GM23338 (cell line): ENCODE data around the gene TCEAL6. TPM values are rescaled to one million over a fixed set of nuclear protein-coding genes. Genes with fewer than 3 reads are reported as not detected.

Experiments
- ATAC-seq: fragments of 200-7000 bp; cut with Tn5 transposase; 3 replicates; pipeline ENCODE4 v1.9.1; 2020
- DNase-seq: peaks from one replicate; pipeline ENCODE4 v3.0.0-alpha.2; 2015; ENCODE audit warnings: low spot score
- H2AFZ ChIP-seq: fragments of 200-600 bp; sonication (generic); 2 replicates; pipeline ENCODE4 v1.8.0; 2016; ENCODE audit warnings: antibody characterized with exemption, mild to moderate bottlenecking, moderate library complexity
- H3F3A ChIP-seq: fragments of 200-600 bp; sonication (generic); replicated peaks from 2 replicates; pipeline ENCODE4 v1.8.0; 2017; ENCODE audit warnings: antibody characterized with exemption, mixed run types, low read depth
- H3K27ac ChIP-seq: fragments of 200-600 bp; sonication (generic); 2 replicates; pipeline ENCODE4 v1.6.1; 2016; ENCODE audit warnings: low read depth
- H3K27me3 ChIP-seq: fragments of 200-600 bp; sonication (generic); 2 replicates; pipeline ENCODE4 v1.8.0; 2016; ENCODE audit warnings: mild to moderate bottlenecking, mixed run types, moderate library complexity; ENCODE audit not compliant: insufficient read depth
- H3K36me3 ChIP-seq: fragments of 200-600 bp; sonication (generic); 2 replicates; pipeline ENCODE4 v1.8.0; 2016; ENCODE audit warnings: mild to moderate bottlenecking; ENCODE audit not compliant: insufficient read depth
- H3K4me1 ChIP-seq: fragments of 200-600 bp; sonication (generic); 2 replicates; pipeline ENCODE4 v1.8.0; 2016; ENCODE audit warnings: mild to moderate bottlenecking, moderate library complexity; ENCODE audit not compliant: insufficient read depth
- H3K4me2 ChIP-seq: fragments of 200-600 bp; sonication (generic); 2 replicates; pipeline ENCODE4 v1.7.1; 2017; ENCODE audit warnings: mixed run types
- H3K4me3 ChIP-seq: fragments of 200-600 bp; sonication (generic); 2 replicates; pipeline ENCODE4 v1.6.1; 2016; ENCODE audit warnings: mixed run types
- H3K79me2 ChIP-seq: fragments of 200-600 bp; sonication (generic); replicated peaks from 2 replicates; pipeline ENCODE4 v1.8.0; 2017; ENCODE audit warnings: mild to moderate bottlenecking; ENCODE audit not compliant: insufficient read depth
- H3K9me2 ChIP-seq: fragments of 200-600 bp; sonication (generic); 2 replicates; pipeline ENCODE4 v1.8.0; 2017; ENCODE audit not compliant: insufficient read depth
- H4K20me1 ChIP-seq: fragments of 200-600 bp; sonication (generic); replicated peaks from 2 replicates; pipeline ENCODE4 v1.8.0; 2017; ENCODE audit warnings: mild to moderate bottlenecking; ENCODE audit not compliant: insufficient read depth
- H3K27ac Mint-ChIP-seq: 2 replicates; pipeline ENCODE4 v1.8.0; 2020; ENCODE audit warnings: inconsistent platforms, mild to moderate bottlenecking, moderate library complexity, mixed read lengths
- H3K27me3 Mint-ChIP-seq: 3 replicates; pipeline ENCODE4 v1.8.0; 2022; ENCODE audit warnings: low read depth, mild to moderate bottlenecking, moderate library complexity, mixed read lengths, inconsistent platforms; ENCODE audit not compliant: insufficient read depth, poor library complexity
- H3K36me3 Mint-ChIP-seq: 3 replicates; pipeline ENCODE4 v1.8.0; 2021; ENCODE audit warnings: low read depth, mild to moderate bottlenecking, inconsistent platforms, moderate library complexity, mixed read lengths
- H3K4me1 Mint-ChIP-seq: 3 replicates; pipeline ENCODE4 v1.8.0; 2020; ENCODE audit warnings: mild to moderate bottlenecking, inconsistent platforms, mixed read lengths
- H3K4me3 Mint-ChIP-seq: 3 replicates; pipeline ENCODE4 v1.8.0; 2021; ENCODE audit warnings: moderate library complexity, mild to moderate bottlenecking, inconsistent platforms, mixed read lengths
- H3K9me3 Mint-ChIP-seq: 3 replicates; pipeline ENCODE4 v1.8.0; 2020; ENCODE audit warnings: moderate library complexity, mild to moderate bottlenecking, inconsistent platforms, mixed read lengths
- CREB1 ChIP-seq: fragments of 250-450 bp; sonication (Bioruptor Pico); IDR thresholded peaks from 2 replicates; pipeline ENCODE4 v1.5.0; 2020; ENCODE audit warnings: low read depth, mild to moderate bottlenecking, moderate library complexity
- EZH2 ChIP-seq: fragments of 200-600 bp; sonication (generic); IDR thresholded peaks from one replicate; pipeline ENCODE4 v1.8.0; 2017; ENCODE audit warnings: antibody characterized with exemption, mild to moderate bottlenecking, low read depth; ENCODE audit not compliant: unreplicated experiment
- EZH2phosphoT487 ChIP-seq: fragments of 200-600 bp; sonication (generic); IDR thresholded peaks from one replicate; pipeline ENCODE4 v1.8.1; 2018; ENCODE audit warnings: antibody characterized with exemption; ENCODE audit not compliant: unreplicated experiment
- JUNB ChIP-seq: IDR thresholded peaks from one replicate; pipeline ENCODE4 v1.6.1; 2016; ENCODE audit warnings: antibody characterized with exemption; ENCODE audit not compliant: unreplicated experiment
- NANOG ChIP-seq: IDR thresholded peaks from 2 replicates; pipeline ENCODE4 v1.6.1; 2016; ENCODE audit warnings: antibody characterized with exemption, borderline replicate concordance
- POLR2AphosphoS5 ChIP-seq: IDR thresholded peaks from 2 replicates; pipeline ENCODE4 v1.6.1; 2016; ENCODE audit warnings: antibody characterized with exemption, low read depth
- STAT1 ChIP-seq: IDR thresholded peaks from one replicate; pipeline ENCODE4 v1.6.1; 2016; ENCODE audit warnings: antibody characterized with exemption; ENCODE audit not compliant: unreplicated experiment
- ZNF114 ChIP-seq: fragments of 250-450 bp; sonication (Bioruptor Pico); IDR thresholded peaks from 2 replicates; pipeline ENCODE4 v1.5.0; 2020; ENCODE audit warnings: mild to moderate bottlenecking, moderate library complexity
- ZNF331 ChIP-seq: fragments of 250-450 bp; sonication (Bioruptor Pico); IDR thresholded peaks from 2 replicates; pipeline ENCODE4 v1.5.0; 2020; ENCODE audit warnings: low read depth, mild to moderate bottlenecking, moderate library complexity
- polyA plus RNA-seq: library from polyadenylated mRNA; unstranded; fragments of >200 nt; fragmentation: Nextera tagmentation; extraction: Ambion mirVana; gene quantifications from 2 replicates; pipeline ENCODE4 v1.2.1, GENCODE V29; 2016
- total RNA-seq: library from RNA; depleted of rRNA; stranded (reverse); fragments of >200 nt; shearing (Covaris generic); gene quantifications from 2 replicates; pipeline ENCODE4 v1.2.3, GENCODE V29; 2014
- TF ChIP-seq, protein P1 (sequence below): IDR thresholded peaks from one replicate; pipeline ENCODE4 v1.6.1; 2018; ENCODE audit warnings: antibody characterized with exemption; ENCODE audit not compliant: unreplicated experiment
- TF ChIP-seq, protein P2 (sequence below): IDR thresholded peaks from 2 replicates; pipeline ENCODE4 v1.6.1; 2016; ENCODE audit warnings: antibody characterized with exemption
- TF ChIP-seq, protein P3 (sequence below), 2 experiments: fragments of 200-600 bp in 1 of 2; sonication (generic) in 1 of 2; conservative IDR thresholded peaks; 2 replicates each; pipeline versions ENCODE4 v1.5.1 to v1.6.1; 2016 to 2017; ENCODE audit warnings: antibody characterized with exemption in 2 of 2, low read depth in 2 of 2, mild to moderate bottlenecking in 2 of 2, moderate library complexity in 1 of 2
- TF ChIP-seq, protein P4 (sequence below): fragments of 250-450 bp; sonication (Bioruptor Pico); IDR thresholded peaks from 2 replicates; pipeline ENCODE4 v1.5.0; 2020; ENCODE audit warnings: mild to moderate bottlenecking, moderate library complexity

Gene TCEAL6
- total and polyA plus RNA-seq, 2 experiments from 2014 or later, result 0.24 to 1.2 TPM

DNA sequence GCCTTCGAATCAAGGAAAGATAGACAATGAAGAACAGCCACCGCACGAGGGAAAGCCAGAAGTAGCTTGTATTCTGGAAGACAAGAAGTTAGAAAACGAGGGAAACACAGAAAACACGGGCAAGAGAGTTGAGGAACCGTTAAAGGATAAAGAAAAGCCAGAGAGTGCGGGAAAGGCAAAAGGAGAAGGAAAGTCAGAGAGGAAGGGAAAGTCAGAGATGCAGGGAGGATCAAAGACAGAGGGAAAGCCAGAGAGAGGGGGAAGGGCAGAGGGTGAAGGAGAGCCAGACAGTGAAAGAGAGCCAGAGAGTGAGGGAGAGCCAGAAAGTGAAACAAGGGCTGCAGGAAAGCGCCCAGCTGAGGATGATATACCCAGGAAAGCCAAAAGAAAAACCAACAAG, 15.4 kb downstream of the TCEAL6 start:
- Mint-ChIP-seq H3K27ac (no peak overlapping the region), H3K27me3 (peaks cover 10% of the 10 kb centered on the region), H3K36me3 (peaks cover 4% of the 10 kb centered on the region), H3K4me1 (peaks cover 13% of the 10 kb centered on the region), H3K4me3 (peak overlapping the region; percentile 84), H3K9me3 (no peaks in the 10 kb centered on the region; the same call in 2 of the 3 replicates)
- H3K4me2 ChIP-seq, result peak overlapping the region; percentile 71
- peaks cover 27% of the 10 kb centered on the region for H3K27me3 ChIP-seq
- no peaks in the 10 kb centered on the region for H3K79me2 ChIP-seq
- H3K27ac ChIP-seq, result no peak overlapping the region
- peak overlapping the region; percentile 62 for H3K4me3 ChIP-seq
- TF ChIP-seq STAT1 (no peak), ZNF331 (no peak), POLR2AphosphoS5 (no peak), CREB1 (CRISPR knock-in tag) (no peak), JUNB (no peak), EZH2phosphoT487 (no peak), EZH2 (no peak), ZNF114 (no peak), NANOG (no peak)
- TF ChIP-seq, protein P1, sequence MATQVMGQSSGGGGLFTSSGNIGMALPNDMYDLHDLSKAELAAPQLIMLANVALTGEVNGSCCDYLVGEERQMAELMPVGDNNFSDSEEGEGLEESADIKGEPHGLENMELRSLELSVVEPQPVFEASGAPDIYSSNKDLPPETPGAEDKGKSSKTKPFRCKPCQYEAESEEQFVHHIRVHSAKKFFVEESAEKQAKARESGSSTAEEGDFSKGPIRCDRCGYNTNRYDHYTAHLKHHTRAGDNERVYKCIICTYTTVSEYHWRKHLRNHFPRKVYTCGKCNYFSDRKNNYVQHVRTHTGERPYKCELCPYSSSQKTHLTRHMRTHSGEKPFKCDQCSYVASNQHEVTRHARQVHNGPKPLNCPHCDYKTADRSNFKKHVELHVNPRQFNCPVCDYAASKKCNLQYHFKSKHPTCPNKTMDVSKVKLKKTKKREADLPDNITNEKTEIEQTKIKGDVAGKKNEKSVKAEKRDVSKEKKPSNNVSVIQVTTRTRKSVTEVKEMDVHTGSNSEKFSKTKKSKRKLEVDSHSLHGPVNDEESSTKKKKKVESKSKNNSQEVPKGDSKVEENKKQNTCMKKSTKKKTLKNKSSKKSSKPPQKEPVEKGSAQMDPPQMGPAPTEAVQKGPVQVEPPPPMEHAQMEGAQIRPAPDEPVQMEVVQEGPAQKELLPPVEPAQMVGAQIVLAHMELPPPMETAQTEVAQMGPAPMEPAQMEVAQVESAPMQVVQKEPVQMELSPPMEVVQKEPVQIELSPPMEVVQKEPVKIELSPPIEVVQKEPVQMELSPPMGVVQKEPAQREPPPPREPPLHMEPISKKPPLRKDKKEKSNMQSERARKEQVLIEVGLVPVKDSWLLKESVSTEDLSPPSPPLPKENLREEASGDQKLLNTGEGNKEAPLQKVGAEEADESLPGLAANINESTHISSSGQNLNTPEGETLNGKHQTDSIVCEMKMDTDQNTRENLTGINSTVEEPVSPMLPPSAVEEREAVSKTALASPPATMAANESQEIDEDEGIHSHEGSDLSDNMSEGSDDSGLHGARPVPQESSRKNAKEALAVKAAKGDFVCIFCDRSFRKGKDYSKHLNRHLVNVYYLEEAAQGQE, result no peak
- TF ChIP-seq, protein P2, sequence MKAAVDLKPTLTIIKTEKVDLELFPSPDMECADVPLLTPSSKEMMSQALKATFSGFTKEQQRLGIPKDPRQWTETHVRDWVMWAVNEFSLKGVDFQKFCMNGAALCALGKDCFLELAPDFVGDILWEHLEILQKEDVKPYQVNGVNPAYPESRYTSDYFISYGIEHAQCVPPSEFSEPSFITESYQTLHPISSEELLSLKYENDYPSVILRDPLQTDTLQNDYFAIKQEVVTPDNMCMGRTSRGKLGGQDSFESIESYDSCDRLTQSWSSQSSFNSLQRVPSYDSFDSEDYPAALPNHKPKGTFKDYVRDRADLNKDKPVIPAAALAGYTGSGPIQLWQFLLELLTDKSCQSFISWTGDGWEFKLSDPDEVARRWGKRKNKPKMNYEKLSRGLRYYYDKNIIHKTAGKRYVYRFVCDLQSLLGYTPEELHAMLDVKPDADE, result no peak
- TF ChIP-seq, protein P3, sequence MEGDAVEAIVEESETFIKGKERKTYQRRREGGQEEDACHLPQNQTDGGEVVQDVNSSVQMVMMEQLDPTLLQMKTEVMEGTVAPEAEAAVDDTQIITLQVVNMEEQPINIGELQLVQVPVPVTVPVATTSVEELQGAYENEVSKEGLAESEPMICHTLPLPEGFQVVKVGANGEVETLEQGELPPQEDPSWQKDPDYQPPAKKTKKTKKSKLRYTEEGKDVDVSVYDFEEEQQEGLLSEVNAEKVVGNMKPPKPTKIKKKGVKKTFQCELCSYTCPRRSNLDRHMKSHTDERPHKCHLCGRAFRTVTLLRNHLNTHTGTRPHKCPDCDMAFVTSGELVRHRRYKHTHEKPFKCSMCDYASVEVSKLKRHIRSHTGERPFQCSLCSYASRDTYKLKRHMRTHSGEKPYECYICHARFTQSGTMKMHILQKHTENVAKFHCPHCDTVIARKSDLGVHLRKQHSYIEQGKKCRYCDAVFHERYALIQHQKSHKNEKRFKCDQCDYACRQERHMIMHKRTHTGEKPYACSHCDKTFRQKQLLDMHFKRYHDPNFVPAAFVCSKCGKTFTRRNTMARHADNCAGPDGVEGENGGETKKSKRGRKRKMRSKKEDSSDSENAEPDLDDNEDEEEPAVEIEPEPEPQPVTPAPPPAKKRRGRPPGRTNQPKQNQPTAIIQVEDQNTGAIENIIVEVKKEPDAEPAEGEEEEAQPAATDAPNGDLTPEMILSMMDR (conservative IDR thresholded peaks at IDR 0.05; ENCODE audit: low read depth in 2 of 2), result no peak
- TF ChIP-seq, protein P4, sequence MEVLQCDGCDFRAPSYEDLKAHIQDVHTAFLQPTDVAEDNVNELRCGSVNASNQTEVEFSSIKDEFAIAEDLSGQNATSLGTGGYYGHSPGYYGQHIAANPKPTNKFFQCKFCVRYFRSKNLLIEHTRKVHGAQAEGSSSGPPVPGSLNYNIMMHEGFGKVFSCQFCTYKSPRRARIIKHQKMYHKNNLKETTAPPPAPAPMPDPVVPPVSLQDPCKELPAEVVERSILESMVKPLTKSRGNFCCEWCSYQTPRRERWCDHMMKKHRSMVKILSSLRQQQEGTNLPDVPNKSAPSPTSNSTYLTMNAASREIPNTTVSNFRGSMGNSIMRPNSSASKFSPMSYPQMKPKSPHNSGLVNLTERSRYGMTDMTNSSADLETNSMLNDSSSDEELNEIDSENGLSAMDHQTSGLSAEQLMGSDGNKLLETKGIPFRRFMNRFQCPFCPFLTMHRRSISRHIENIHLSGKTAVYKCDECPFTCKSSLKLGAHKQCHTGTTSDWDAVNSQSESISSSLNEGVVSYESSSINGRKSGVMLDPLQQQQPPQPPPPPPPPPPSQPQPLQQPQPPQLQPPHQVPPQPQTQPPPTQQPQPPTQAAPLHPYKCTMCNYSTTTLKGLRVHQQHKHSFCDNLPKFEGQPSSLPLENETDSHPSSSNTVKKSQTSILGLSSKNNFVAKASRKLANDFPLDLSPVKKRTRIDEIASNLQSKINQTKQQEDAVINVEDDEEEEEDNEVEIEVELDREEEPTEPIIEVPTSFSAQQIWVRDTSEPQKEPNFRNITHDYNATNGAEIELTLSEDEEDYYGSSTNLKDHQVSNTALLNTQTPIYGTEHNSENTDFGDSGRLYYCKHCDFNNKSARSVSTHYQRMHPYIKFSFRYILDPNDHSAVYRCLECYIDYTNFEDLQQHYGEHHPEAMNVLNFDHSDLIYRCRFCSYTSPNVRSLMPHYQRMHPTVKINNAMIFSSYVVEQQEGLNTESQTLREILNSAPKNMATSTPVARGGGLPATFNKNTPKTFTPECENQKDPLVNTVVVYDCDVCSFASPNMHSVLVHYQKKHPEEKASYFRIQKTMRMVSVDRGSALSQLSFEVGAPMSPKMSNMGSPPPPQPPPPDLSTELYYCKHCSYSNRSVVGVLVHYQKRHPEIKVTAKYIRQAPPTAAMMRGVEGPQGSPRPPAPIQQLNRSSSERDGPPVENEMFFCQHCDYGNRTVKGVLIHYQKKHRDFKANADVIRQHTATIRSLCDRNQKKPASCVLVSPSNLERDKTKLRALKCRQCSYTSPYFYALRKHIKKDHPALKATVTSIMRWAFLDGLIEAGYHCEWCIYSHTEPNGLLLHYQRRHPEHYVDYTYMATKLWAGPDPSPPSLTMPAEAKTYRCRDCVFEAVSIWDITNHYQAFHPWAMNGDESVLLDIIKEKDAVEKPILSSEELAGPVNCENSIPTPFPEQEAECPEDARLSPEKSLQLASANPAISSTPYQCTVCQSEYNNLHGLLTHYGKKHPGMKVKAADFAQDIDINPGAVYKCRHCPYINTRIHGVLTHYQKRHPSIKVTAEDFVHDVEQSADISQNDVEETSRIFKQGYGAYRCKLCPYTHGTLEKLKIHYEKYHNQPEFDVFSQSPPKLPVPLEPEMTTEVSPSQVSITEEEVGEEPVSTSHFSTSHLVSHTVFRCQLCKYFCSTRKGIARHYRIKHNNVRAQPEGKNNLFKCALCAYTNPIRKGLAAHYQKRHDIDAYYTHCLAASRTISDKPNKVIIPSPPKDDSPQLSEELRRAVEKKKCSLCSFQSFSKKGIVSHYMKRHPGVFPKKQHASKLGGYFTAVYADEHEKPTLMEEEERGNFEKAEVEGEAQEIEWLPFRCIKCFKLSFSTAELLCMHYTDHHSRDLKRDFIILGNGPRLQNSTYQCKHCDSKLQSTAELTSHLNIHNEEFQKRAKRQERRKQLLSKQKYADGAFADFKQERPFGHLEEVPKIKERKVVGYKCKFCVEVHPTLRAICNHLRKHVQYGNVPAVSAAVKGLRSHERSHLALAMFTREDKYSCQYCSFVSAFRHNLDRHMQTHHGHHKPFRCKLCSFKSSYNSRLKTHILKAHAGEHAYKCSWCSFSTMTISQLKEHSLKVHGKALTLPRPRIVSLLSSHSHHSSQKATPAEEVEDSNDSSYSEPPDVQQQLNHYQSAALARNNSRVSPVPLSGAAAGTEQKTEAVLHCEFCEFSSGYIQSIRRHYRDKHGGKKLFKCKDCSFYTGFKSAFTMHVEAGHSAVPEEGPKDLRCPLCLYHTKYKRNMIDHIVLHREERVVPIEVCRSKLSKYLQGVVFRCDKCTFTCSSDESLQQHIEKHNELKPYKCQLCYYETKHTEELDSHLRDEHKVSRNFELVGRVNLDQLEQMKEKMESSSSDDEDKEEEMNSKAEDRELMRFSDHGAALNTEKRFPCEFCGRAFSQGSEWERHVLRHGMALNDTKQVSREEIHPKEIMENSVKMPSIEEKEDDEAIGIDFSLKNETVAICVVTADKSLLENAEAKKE, result no peak
- no peaks in the 10 kb centered on the region for H3K36me3 ChIP-seq
- H3K9me2 ChIP-seq, result no peaks in the 10 kb centered on the region
- no peaks in the 10 kb centered on the region for H4K20me1 ChIP-seq
- H3K4me1 ChIP-seq, result no peaks in the 10 kb centered on the region
- peak; percentile 9 for DNase-seq
- H3F3A ChIP-seq, result no peaks in the 10 kb centered on the region
- H2AFZ ChIP-seq, result no peak overlapping the region
- ATAC-seq, result peak; percentile 27; the same call in 2 of the 3 replicates
